Keratinocyte (primary cell): ENCODE measurements around the gene PGAM2.

ENCODE experiments used
- EZH2 ChIP-seq: IDR thresholded peaks from one replicate; pipeline ENCODE4 v1.6.1; 2012; ENCODE audit warnings: inconsistent platforms, mild to moderate bottlenecking, low read length, moderate library complexity
- TF ChIP-seq, protein P1 (sequence below), 3 experiments: IDR thresholded peaks in 1 of 3; conservative IDR thresholded peaks in 1 of 3; optimal IDR thresholded peaks in 1 of 3; 2 replicates in 2 of 3; 3 replicates in 1 of 3; pipeline versions ENCODE3 to v1.5.1; 2011; ENCODE audit warnings: low read length in 3 of 3, mild to moderate bottlenecking in 3 of 3, moderate library complexity in 2 of 3, control low read depth in 1 of 3, inconsistent platforms in 1 of 3; ENCODE audit not compliant: insufficient read depth in 2 of 3; ENCODE audit errors: extremely low read depth in 1 of 3

DNA sequence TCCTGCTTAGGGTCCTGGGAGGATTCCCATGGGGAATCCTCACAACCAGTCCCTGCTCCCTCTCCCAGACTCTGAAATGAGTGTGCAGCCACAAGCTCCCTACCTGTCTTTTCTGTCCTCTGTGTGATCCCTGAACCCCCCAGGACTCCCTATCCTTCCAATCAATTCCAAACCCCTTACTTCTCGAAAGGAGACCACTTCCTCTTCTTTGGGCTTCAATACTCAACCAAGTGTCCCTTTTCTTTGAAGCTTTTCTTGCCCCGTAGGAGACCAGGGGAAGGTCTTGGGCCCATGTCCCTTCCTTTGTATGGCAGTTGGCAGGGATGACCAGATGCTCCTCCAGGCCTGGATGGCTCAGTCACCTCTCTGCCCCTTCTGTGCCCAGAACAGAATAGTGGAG is 40.5 kb upstream of the PGAM2 start:
- TF ChIP-seq, protein P1, sequence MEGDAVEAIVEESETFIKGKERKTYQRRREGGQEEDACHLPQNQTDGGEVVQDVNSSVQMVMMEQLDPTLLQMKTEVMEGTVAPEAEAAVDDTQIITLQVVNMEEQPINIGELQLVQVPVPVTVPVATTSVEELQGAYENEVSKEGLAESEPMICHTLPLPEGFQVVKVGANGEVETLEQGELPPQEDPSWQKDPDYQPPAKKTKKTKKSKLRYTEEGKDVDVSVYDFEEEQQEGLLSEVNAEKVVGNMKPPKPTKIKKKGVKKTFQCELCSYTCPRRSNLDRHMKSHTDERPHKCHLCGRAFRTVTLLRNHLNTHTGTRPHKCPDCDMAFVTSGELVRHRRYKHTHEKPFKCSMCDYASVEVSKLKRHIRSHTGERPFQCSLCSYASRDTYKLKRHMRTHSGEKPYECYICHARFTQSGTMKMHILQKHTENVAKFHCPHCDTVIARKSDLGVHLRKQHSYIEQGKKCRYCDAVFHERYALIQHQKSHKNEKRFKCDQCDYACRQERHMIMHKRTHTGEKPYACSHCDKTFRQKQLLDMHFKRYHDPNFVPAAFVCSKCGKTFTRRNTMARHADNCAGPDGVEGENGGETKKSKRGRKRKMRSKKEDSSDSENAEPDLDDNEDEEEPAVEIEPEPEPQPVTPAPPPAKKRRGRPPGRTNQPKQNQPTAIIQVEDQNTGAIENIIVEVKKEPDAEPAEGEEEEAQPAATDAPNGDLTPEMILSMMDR (optimal IDR thresholded peaks at IDR 0.05 in 1 of 3, IDR thresholded peaks at IDR 0.05 in 1 of 3, conservative IDR thresholded peaks at IDR 0.05 in 1 of 3; ENCODE audit: extremely low read depth in 1 of 3, insufficient read depth in 2 of 3, low read length in 3 of 3), result no peak
- no peak for TF ChIP-seq EZH2
